NCI-H345 treated with DMSO at 0.1 percent for 48 hours (cell line): ENCODE results near the gene NCKAP1.
"Not testable (repeated sequence)": the region's sequence is repeated elsewhere in the genome, so short reads cannot be mapped to it uniquely, and the experiment has no call there.

Experiments used
- DNase-seq: peaks from one replicate; lab custom pipeline; 2025; ENCODE audit not compliant: unreplicated experiment; lab: John Stamatoyannopoulos, UW

NCKAP1 gene

DNA sequence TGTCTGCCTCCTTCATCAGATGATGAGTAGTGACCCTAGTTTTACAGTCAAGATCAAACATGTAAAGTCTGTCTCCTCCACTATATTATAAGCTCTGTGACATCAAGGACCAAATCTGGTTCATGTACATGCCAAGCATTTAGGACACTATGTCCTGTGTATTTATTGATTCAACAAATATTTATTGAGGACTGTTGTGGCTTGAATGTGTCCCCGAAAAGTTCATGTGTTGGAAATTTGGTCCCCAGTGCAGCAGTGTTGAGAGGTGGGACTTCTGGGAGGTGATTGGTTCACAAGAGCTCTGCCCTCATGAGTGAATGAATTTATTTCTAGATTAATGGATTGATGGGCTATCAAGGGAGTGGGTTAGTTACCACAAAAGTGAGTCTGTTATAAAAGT lies 125.2 kb downstream of the NCKAP1 start:
- DNase-seq: no peak

DNA sequence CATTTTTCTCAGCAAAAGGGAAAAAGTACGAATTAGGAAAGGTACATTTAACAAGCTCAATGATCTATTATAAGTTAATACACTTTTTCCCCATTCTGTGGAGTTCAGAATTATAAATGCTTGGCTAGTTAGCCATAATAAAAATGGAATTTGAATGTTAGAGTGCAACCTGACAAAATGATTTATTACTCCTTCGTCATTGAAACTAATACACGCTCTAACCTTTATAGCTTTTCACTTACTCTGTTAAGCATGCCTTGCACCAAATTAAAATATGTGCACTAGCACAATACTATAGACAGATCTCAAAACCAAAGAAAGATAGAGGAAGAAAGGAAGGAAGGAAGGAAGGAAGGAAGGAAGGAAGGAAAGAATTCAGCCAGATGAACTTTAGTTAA lies 125.7 kb downstream of the NCKAP1 start:
- no peak for DNase-seq

DNA sequence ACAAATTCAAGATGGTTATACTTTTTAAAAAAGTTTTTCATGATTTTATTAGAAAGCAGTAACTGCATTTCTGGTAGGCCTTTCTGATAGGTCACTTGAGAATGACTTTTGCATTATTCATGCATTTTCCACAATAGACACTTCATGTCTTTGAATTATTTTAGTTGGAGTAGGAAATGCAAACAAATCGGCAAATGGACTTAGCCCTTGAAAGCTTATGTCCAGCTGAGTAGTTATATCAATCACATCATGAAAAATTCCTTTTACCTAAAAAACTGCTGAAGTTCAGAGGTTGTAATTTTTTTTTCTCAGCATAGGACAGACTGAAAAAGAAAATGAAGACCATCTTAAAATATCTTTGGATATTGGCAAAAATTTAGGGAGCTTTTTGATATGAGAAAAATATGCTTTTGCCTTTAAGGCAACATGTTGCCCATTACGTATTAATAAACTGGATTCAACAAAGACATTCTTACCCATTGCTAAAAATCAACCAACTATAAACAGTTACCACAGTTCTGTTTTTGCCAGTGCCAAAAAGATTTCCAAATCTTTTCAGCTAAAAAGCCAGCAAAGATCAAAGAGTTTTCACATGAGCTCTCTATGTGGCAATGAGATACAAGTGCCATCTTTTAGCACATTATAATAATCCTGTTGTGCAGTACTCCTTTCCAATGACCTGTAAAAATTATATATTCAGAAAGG lies 126.3 kb downstream of the NCKAP1 start:
- DNase-seq: no peak

DNA sequence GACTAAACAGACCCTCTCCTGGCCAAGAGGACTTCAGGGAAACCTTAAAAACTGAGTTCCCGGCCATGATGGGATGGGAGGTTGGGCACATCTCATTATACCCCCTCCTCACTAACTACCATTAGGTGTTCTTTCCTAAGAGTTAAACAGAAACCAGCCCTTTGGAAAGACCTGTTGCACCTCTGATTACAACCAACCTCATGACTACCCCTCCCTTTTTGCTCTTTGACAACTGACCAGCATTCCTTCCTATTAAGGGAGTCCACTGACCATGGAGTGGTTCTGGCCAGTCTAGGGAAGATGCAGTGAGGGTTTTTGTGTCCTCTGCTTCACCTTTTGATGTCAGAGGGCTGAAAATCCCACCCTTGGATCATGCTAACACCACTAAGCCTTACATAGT lies 127.3 kb downstream of the NCKAP1 start:
- DNase-seq: no peak

DNA sequence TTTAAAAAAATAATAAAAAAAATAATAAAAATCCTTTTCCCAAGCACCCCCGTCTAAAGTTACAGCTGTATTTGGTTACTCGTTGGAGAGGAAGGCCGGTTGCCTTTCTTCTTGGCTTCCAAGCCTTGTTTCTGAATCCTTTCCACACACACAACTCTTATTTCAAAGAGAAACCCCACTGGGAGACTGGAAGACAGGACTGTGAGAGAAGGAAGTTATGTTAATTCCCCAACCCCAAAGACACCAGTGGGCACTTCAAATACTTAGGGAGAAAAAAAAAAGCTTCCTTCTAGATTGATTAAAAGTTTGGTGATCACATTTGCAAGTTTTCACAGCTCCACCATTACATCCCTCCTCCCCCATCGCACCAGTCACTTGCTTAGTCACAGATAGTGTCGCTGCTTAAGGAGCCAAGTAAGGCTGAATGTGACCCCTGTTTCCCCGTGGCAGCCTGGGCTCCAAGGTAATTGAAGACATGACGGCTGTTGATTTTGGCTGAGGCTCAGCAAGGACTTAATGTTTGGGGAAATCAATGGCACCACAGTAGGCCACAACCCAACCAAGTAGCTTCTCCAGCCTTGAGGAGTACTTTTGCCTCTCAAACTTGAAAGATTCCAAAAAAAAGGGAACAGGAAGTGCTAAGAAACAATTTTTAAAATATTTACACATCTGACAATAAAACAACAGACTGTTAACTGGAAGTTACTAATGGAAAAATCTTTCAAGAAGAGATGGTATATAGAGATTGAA lies 131.0 kb downstream of the NCKAP1 start:
- no peak for DNase-seq

DNA sequence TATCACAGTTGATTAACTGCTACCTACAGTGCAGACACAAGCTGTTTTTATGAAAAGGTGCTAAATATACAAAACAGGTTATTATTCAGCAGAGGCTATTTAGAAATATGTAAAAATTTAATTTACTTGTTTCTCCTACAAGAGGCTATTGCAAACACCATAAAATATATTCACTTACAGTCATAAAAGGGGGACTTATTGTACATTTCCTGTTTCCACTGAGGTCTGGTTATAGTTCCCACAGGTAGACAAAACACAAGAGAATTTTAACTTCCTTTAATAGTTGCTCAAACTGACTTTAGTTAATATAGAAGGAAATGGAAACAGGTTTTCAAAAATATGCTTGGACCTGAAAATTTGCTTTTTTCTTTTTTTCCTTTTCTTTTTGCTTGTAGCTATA lies 131.8 kb downstream of the NCKAP1 start:
- no peak for DNase-seq

DNA sequence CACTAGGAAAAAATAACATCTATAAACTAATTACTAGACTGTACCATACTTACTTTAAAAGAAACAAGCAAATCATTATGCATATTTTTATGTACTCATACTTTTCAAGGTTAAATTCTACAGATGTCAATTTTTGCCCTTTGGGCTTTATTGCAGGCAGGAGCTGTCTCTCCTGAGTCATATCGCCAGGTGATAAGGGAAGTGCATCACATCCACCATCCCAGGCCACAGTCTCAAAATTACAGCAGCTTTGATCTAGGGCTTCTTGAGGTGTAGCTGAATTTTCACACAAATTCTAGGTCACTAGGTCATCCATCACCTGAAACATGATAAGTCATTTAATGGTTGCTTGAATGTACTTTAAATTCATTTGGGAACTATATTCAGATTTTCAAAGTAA lies 133.4 kb downstream of the NCKAP1 start:
- no peak for DNase-seq

DNA sequence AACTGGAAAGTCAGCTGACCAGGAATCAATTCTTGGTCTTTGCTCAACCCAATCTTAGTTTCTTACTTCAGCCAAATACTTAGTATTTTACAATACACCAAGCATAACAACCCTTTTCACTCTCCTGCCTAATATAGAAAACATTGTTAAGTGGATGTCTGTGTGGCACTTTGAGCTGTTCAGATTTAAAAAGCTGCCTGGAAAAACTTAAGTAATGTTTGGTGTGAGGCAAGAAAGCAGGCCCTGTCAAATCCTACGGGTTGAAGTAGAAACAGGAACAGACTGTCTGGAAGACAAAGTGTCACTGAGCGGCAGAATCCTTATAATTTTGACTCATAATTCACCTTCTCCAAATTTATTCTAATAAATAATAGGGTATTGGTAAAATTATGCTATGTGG lies 134.7 kb downstream of the NCKAP1 start:
- DNase-seq: no peak

DNA sequence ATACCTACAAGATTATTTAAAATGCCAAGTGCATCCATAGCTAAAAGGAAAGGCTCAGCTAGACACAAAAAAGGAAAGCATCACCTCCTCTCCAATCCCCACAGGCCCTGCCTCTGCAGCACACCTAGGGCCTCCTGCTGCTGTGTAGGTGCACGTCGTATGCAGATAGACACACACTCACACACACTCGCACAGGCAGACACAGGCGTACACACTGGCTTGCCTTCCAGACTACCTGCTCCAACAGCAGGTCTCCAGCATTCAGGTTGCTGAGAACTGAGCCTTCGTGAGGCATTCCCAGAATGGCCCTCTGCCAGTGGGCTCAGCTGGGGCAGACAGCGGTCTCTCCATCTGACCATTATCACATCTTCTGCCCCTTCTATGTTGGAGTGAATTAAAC lies 136.5 kb downstream of the NCKAP1 start:
- no peak for DNase-seq

DNA sequence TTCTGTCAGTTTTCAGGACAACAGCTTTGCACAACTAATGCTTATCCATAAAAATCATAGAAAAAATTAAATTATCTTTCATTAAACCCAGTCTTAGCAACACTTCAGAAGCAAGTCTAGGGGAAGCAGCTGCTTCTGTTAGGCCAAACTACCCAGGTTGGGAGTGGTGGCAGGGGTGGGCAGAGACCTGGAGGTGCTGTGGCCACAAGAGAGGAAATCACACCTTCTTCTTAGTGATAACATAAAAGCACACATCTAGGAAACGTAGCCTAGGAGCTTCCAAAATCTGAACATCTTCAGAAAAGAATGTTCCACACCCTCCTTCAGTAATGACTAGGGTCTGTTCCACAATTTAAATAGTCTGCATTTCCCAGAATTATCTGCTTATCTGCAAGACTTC lies 139.5 kb downstream of the NCKAP1 start:
- DNase-seq: no peak

DNA sequence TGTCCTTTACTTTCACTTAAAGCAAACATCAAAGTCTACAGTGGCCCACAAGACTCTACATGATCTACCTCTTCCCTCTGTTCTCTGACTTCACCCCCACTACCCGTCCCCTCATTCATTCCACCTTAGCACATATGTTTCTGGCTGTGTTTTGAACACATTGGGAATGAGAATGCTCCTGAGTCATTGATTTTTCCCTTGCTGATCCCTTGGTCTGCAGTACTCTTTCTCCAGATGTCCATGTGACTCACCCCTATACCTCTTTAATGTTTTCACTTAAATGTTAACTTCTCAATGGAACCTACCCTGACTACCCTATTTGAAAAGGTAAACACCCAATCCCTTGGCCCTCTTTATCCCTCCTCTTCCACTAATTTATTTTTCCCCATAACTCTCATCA lies 141.1 kb downstream of the NCKAP1 start:
- DNase-seq: no peak

DNA sequence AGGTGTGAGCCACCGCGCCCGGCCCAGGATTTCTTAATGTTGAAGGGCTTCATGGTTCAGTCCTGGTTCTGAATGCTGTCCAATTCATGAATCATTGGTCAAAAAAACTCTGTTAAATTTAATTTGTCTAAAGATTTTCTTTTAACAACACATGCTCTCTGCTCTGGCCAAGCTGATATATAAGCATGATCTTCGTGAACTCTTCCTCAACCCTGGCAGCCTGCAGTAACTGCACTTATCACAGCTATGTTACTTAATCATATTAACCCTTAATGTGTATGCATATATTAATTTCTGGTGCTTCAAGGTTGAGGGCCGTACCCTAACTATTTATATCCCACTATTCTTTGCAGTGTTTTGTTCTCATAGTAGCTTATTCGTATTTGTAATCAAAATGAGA lies 142.5 kb downstream of the NCKAP1 start:
- DNase-seq: no peak

DNA sequence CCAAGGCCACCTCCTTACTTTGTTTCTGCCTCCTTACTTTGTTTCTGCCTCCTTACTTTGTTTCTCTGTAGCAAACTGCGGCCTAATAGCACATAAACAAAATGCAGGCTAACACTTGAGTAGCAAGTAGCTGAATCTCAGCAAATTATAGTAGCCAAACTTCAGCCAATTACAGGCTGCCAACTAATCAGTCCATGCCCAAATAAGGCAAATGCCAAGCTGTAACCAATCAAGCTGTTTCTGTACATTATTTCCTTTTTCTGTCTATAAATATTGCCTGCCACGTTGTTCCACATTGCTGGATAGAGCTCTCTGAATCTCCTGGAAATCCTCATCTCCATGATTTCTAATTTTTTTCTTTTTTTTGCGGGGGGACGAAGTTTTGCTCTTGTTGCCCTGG lies 143.1 kb downstream of the NCKAP1 start:
- DNase-seq: no peak

DNA sequence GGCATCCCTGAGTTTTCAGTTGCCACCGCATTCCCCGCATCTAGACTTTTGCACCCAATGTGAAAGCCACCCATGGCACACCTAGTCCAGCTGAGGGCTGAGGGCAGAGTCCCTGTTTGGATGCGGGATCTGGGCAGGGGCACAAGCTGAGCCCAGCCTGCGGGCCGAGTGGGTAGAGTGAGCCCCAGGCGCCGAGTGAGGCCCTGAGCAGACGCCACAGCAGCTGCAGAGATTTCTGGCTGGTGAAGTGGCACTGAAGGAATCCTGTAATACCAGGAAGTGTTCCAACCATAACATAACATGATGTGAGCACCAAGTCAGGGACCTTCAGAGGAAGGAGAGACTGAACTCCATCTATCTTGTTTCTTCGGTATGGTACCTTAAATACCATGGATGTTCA lies 144.1 kb downstream of the NCKAP1 start:
- no peak for DNase-seq

DNA sequence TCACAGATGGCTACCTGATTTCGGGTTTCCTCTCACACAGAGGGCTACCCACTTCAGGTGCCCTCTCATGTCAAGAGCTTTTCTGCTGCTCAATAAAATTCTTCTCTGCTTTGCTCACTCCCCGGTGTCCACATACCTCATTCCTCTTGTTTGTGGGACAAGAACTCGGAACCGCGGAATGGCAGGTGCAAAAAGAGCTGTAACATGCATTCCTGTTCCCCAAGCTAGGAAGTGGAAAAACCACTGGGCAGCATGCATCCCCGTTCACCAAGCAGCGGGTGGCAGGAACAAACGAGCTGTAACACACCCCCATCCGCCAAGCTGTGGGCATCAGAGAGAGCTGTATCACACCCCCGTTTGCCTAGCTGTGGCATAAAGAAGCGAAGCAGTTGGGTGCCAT lies 144.6 kb downstream of the NCKAP1 start:
- no peak for DNase-seq

DNA sequence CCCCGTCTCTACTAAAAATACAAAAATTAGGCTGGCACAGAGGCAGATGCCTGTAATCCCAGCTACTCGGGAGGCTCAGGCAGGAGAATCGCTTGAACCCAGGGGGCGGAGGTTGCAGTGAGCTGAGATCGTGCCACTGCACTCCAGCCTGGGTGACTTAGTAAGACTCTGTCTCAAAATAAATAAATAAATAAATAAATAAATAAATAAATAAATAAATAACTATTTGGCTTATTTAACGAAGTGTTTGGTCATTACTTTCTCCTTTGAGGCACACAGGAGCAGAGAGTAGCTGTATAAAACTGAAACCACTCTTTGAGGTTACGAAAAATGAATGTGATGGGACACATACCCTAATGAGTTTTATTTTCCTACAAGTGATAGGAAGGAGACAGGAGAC lies 145.2 kb downstream of the NCKAP1 start:
- DNase-seq: not testable (repeated sequence)

DNA sequence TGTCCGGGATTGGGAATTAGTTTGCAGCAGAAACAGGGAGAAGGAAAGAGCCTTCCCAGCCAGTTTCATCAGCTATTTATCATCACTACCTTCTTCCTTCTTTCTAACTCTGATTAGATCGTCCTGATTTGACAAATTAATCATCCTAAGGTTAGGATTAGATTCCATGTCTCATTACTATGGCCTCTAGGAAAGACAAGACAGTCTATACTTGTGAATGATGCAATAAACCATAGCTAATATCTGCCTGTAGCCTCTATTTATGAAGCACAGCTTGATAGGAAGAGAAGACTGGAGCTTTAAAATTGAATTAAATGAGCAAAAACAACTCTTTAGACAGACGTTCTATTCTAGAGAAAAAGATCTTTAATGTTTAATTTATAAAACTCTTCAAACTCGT lies 146.6 kb downstream of the NCKAP1 start:
- no peak for DNase-seq

DNA sequence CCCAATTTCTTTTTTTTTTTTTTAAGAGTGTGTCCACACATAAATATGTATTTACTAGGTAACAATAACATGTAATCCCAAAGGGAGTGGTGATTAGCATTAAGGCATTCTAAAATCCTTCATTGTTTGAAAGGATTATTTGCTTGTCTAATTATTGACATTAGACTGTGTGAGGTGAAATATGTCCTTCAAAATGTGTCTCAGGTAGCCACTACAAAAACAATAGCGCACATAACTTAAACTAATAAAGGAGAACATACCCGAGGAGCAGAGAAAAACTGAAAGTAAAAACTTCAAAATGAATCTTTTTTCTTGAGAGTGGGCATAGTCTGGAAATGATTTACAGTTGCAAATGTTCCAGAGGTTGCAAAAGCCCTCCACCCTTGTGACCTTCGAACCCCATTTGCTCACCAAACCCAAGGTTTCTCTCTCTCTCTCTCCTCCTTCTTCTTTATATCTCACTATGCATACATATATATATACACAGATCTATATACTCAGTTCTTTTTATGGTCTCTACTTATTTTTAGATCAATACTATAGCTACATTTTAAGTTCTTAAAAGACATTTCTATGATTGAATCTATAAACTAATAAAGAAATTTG lies 147.4 kb downstream of the NCKAP1 start:
- DNase-seq: no peak

DNA sequence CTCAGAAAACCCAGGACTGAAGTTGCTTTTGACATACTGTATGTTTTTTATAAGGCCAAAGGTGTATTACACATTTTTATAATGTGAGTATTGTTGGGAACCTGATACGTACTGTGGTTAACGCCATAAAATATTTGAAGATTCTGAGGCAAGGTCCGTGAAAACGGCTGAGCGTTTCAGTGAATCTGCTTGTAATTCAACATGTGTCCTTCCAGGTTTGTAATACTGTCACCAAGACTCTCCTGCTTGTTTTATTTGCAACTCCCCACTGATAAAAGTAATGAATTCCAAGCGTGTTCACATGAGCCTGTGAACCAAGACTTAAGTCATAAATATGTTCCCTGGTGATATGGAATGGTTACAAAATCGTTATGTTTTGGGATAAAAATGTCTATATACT lies 148.0 kb downstream of the NCKAP1 start:
- DNase-seq: no peak

DNA sequence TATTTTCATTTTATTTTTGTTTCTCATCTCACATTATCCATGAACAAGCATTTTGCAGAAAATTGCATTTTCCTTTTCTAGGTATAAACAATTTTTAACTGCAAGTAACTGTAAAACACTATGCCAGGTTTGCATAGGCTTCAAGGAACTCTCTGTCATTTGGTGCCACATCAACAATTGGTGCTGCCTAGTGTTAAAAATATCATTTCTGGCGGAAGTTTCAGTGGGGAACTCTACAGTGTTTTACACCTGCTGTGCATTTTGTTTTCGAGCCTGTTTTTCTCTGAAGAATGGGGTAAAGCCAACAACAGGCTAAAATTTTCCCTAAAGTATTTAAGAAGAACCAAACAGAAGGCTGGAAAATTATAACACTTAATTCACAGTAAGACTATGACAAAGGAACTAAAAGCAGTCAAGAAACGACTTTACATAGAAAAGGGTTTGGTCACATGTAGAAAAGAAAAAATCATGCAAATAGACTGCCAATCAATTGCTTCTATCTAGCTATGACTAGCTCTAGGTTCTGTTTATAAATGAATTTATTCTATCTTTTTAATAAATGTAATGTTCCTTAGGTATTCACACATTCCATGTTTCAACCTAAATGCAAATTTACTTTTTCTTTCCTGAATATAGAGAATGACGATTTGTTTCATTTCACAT lies 150.4 kb downstream of the NCKAP1 start:
- DNase-seq: no peak

DNA sequence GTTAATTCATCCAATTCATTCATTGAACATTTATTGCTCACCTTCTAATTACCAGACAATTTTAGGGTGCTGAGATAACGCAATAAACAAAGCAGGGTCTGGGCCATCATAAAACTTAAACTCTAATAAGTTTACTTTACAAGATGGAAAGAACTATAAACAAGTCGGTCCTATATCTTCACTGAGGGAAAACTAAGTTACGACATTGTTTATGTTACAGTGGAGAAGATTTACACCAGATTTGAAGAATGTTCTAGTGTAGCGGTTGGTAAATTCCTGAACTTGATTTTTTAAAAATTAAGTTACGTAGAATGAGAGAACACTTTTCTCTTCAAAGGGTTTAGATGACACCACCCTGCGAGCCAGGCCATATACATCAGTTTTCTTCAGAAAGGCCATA lies 151.2 kb downstream of the NCKAP1 start:
- DNase-seq: no peak

DNA sequence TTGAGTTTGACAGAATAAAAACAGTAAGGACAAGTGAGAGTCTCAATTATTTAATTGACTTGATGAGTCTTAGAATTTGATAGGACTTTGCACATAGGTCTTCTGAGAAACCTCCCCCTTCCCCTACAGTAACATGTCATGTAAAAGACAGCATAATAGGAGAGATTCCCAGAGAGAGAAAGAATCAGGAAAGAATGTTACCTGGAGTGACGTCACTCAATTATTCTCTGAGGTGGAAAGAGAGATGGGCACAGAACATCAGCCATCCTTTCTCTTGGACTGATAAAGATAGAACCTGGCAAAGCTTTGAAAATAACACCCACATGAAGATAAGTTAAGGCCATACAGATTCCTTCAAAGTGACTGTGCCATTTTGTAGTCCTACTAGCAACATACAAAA lies 152.5 kb downstream of the NCKAP1 start:
- DNase-seq: no peak
